GM03348 (cell line): Measurements from ENCODE around the gene AUTS2.
A peak's percentile ranks its signal among the peaks of the same experiment; 100 is the strongest.

Experiments used
- DNase-seq: peaks from one replicate; pipeline ENCODE4 v3.0.0; 2012; ENCODE audit warnings: low spot score

AUTS2 gene

DNA sequence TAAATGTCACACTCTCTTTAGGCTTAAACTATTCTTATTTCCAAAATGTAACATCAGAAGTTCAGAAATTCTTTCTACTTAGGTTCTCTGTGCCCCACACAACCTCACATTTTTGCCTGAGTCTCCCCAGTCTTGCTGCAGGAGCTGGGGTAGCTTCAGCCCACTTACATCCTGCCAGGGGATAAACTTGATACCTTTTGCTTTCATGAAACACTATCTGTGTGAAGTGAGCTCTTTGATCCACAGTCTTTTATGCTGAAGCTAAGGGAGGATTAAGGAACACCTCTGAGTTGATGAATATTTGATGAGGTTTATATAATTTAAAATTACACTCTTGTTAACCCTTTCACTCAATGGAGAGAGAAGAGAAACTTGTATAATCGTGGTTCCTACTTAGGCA is 341.0 kb downstream of the AUTS2 start:
- DNase-seq = no peak

GRCh38 chr7:69941077-69941651 is 342.9 kb downstream of the AUTS2 start:
- DNase-seq = no peak

- DNase-seq = no peak
These were observed 344.3 kb downstream of the AUTS2 start for GRCh38 chr7:69942573-69942972.

GRCh38 chr7:69946901-69947300 is 348.6 kb downstream of the AUTS2 start:
- DNase-seq = no peak

DNA sequence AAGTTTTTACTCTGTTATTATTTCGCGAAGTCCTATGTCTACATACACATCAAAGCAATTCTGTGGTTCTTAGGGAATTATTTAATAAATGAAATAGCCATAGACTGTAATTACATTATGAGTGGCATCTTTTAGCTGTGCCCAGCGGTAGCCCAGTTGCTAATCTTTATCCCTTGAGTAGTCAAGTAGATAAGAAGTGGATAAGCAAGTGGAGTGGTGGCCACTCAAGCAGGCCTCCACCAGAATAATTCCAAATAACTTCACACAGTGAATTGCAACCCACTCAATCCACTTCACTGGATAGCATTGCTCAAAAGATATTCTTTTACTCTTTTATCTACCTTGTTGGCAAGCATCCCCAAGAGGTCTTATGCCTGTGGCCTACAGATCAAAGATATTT is 349.7 kb downstream of the AUTS2 start:
- DNase-seq = no peak

- DNase-seq = no peak
These were observed 350.8 kb downstream of the AUTS2 start for GRCh38 chr7:69949122-69949521.

- no peak for DNase-seq
These were observed 353.2 kb downstream of the AUTS2 start for GRCh38 chr7:69951458-69951857.

DNA sequence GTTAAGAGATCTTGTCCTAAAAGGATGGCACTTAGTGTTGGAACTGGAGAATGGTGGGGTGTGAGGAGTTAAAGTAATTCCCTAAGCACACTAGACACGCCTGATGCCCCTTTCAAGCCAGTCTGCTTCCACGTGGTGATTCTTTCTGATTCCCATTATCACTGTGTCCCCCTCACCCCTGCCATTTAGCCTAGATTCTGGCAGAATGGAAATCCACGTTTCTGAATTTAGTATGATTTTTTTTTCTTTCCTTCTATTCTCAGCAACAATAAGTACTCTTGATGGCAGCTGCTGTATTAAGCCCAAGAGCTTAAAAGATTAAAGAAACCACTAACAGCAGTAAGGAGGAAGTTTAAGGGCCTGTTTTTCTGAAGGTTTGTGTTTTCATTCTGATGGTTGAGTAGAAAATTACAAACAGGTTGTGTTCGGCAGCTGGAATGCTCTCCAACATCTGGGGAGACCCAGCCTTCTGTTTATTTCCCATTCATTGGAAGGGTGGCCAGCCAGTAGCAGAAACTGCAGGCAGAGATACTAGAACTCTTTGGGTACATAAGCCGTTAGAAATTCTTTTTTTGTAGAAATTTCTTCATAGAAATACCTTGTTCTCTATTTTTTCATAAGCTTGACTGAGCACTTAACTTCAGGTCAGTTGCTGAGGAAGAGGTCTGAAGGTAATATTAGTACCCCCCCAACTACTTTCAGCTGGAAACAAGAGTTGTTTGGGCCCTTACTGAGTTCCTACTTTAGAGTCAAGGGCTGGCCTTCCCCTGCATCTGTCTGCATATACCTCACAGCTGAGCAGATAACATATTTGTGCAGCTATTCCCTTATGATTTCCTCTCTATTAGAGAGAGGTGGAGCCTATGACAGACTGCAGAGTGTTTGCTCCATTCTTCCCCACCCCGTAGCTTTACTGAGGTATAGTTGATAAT is 355.1 kb downstream of the AUTS2 start:
- no peak for DNase-seq

- DNase-seq = no peak
These were observed 358.3 kb downstream of the AUTS2 start for GRCh38 chr7:69956541-69956940.

GRCh38 chr7:69957661-69958060 is 359.4 kb downstream of the AUTS2 start:
- no peak for DNase-seq

GRCh38 chr7:69959789-69960499 is 361.7 kb downstream of the AUTS2 start:
- DNase-seq = no peak

DNA sequence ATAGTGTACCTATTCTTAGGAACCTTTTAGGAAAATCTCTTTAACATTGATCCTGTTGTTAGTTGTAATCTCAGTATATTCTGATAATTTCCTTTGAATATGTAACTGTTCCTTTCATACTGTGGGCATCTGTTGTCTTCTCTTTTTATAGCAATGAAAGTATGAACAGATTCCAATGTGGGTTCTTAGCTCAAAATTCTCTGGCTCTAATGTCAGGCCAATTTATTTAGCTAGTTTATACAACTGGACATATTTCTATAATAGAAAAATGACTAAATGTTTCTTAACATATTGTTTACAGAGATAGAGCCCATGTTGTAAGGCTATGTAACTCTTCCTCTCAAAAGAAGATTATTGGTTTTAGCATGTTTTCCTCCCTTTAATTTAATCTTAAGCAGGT is 363.2 kb downstream of the AUTS2 start:
- no peak for DNase-seq

GRCh38 chr7:69962186-69963065 is 364.2 kb downstream of the AUTS2 start:
- DNase-seq = no peak

DNA sequence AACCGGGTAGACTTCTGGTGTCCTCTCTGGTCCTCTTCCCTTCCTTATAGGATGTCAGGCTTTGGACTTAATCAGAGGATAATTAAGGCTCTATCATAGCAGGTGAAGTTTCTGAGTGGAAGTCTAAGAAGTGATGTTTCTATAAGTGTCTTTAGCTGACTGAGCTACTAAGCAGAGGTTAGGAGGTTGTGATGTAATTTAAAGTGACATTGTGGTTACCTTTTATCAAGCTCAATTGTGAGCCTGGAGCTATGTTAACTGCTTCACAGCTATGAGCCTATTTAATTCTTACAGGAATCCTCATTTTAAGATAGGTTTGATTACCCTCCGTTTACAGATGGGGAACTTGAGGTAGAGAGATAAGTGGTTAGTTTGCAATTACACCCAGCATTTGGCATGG is 365.1 kb downstream of the AUTS2 start:
- no peak for DNase-seq

GRCh38 chr7:69966766-69967591 is 368.7 kb downstream of the AUTS2 start:
- DNase-seq = no peak

DNA sequence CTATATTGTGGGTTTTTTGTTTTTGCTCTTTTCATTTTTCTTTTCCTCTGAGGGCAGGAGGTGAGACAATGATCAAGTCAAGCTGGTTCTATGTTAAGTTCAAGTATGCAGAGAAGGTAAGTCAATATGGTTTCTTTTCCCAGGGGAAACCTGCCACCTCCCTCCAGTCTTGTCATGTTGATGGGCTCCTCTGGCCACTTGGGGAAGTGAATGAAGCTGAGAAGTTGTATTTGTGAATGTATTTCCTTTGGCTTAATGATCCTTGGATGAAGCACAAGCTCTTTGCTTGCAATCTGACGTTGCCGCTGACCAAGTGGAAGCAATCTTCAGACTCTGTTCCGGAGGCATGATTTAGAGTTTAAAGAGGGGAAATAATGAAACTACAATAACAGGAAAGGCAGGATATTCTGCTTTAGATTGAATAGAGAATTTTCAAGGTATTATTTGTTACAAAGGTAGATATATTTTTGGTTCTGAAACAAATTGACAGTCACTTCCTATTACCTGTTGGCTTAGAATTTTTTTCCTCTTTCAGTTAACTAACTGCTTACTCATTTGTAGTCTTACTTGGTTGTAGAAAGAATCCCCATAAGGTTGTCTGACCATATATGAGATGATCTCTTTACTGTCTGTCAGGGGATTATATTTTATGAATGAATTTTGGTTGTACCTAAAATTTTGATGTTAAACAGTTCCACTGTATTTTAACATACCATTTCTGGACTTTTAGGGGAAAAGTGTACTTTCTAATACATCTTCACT is 369.6 kb downstream of the AUTS2 start:
- DNase-seq = no peak

- DNase-seq = no peak
These were observed 370.8 kb downstream of the AUTS2 start for GRCh38 chr7:69968969-69969556.

GRCh38 chr7:69981646-69982045 is 383.4 kb downstream of the AUTS2 start:
- DNase-seq = no peak

DNA sequence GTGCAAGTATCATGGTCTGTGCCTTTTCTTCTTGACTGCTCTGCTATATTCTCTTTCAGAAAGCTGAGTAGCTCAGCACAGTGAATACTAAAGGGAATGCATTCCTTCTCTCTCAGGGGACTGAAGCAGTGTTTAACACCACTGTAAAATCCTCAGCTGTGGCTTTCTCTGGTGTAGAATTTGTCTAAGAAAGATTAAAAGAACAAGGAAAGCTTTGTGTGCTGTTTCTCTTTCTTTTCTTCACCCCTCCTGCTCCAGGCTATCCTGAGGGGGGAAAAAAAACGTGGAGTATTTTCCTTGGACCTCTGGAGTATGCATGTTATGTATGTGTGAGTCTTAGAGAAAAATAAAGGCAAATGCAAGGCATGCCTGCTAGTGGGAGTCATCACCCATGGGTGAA is 383.9 kb downstream of the AUTS2 start:
- peak; percentile 20 for DNase-seq

GRCh38 chr7:69989551-69989950 is 391.3 kb downstream of the AUTS2 start:
- no peak for DNase-seq
